Esophagus squamous epithelium (tissue), 5 donors: ENCODE data around the gene NFATC2. TPM values are rescaled to one million over a fixed set of nuclear protein-coding genes. Genes with fewer than 3 reads are reported as not detected.
"Not testable (repeated sequence)": the region's sequence is repeated elsewhere in the genome, so short reads cannot be mapped to it uniquely, and the experiment has no call there.

ENCODE experiments used
- DNase-seq: peaks from one replicate; lab custom pipeline; 2025; lab: John Stamatoyannopoulos, UW
- H3K27ac ChIP-seq, 4 donors: fragments of 200-600 bp; sonication (generic); one replicate each; pipeline ENCODE4 v1.5.1; 2016 to 2019; ENCODE audit warnings: mild to moderate bottlenecking in 1 of 4
- H3K27me3 ChIP-seq, 4 donors: fragments of 200-600 bp; sonication (generic); 1 replicate in 3 of 4; 2 replicates in 1 of 4; pipeline versions ENCODE4 v1.5.1 to v1.6.0; 2017 to 2021; ENCODE audit warnings: antibody characterized with exemption in 1 of 4
- H3K36me3 ChIP-seq, 3 donors: fragments of 200-600 bp; sonication (generic); one replicate each; pipeline ENCODE4 v1.5.1; 2016 to 2019
- H3K4me1 ChIP-seq, 3 donors: fragments of 200-600 bp; sonication (generic); one replicate each; pipeline ENCODE4 v1.5.1; 2017 to 2019
- H3K4me3 ChIP-seq, 4 donors: fragments of 200-600 bp; sonication (generic); 1 replicate in 3 of 4; 2 replicates in 1 of 4; pipeline ENCODE4 v1.5.1; 2016 to 2019; ENCODE audit warnings: mild to moderate bottlenecking in 2 of 4, moderate library complexity in 1 of 4
- H3K9me3 ChIP-seq, 3 donors: fragments of 200-600 bp; sonication (generic); one replicate each; pipeline ENCODE4 v1.5.1; 2016 to 2019
- CTCF ChIP-seq, 6 experiments: fragments of 450-650 bp in 4 of 6; fragments of 200-600 bp in 2 of 6; sonication (generic) in 2 of 6; IDR thresholded peaks; one replicate each; pipeline ENCODE4 v1.5.1; 2016 to 2019; ENCODE audit warnings: antibody characterized with exemption in 6 of 6, mild to moderate bottlenecking in 4 of 6, moderate library complexity in 4 of 6
- POLR2A ChIP-seq, 4 donors: fragments of 450-650 bp; IDR thresholded peaks; one replicate each; pipeline ENCODE4 v1.6.1; 2017; ENCODE audit warnings: antibody characterized with exemption in 4 of 4, mild to moderate bottlenecking in 4 of 4, moderate library complexity in 3 of 4
- WGBS, 2 donors: methylation state at CpG; one replicate each; pipeline ENCODE4 v1.1.5; 2018; 5-methylcytosine and 5-hydroxymethylcytosine counted together
- intact Hi-C: fragments of 100-400 bp; cut with DNase I; formaldehyde crosslinking; loops from one replicate; pipeline ENCODE4 v1.15.0; 2022
- total RNA-seq, 4 donors: library from RNA; depleted of rRNA; stranded (reverse); fragments of >200 nt; gene quantifications; one replicate each; pipeline ENCODE4 v1.1.0, GENCODE V29; 2016
- donor health status: DM: yes; HTN: yes; CAD: no.

Gene NFATC2
- total RNA-seq, 4 donors from 2014 or later = 0.83 to 6.7 (median 1.4) TPM

GRCh38 chr20:51542033-51542570 lies 417 bp downstream of the NFATC2 start:
- H3K27ac ChIP-seq = peak overlapping the region; percentile 71 to 85 (median 76)
- intact Hi-C loops = no loop called here
- H3K27me3 ChIP-seq = peaks cover 0 to 29% (median 0%) of the 10 kb centered on the region in 4 donors
- TF ChIP-seq POLR2A (IDR thresholded peaks at IDR 0.05) (no peak), CTCF (IDR thresholded peaks at IDR 0.05) (peak in 2 of 6 experiments; percentile 6 to 14)
- H3K36me3 ChIP-seq = no peaks in the 10 kb centered on the region
- no CpG with 5 or more reads among the region's 29 CpGs for WGBS, 2 donors
- peaks cover 16 to 49% (median 24%) of the 10 kb centered on the region in 3 donors for H3K4me1 ChIP-seq
- H3K4me3 ChIP-seq = peak overlapping the region; percentile 35 to 70 (median 51)
- no peak for DNase-seq
- no peaks in the 10 kb centered on the region for H3K9me3 ChIP-seq

- 2 to 16% methylated on average over 5 to 6 of the region's 13 CpGs for WGBS, 2 donors
- H3K4me1 ChIP-seq = peaks cover 16 to 53% (median 24%) of the 10 kb centered on the region in 3 donors
Measured at GRCh38 chr20:51541189-51542032, 1.1 kb downstream of the NFATC2 start.

GRCh38 chr20:51540580-51540979 lies 1.9 kb downstream of the NFATC2 start:
- Histone ChIP-seq H3K27ac (peak overlapping the region in 3 of 4 donors; percentile 73 to 85 (median 80)), H3K27me3 (peaks cover 0 to 29% (median 0%) of the 10 kb centered on the region in 4 donors), H3K4me1 (peaks cover 16 to 61% (median 24%) of the 10 kb centered on the region in 3 donors), H3K4me3 (peak overlapping the region in 2 of 4 donors; percentile 59 to 70), H3K9me3 (no peaks in the 10 kb centered on the region), H3K36me3 (no peaks in the 10 kb centered on the region)
- 13 to 32% methylated on average over 6 of the region's 6 CpGs for WGBS, 2 donors
- no peak for DNase-seq
- TF ChIP-seq CTCF (IDR thresholded peaks at IDR 0.05) (no peak), POLR2A (IDR thresholded peaks at IDR 0.05) (no peak)
- intact Hi-C loops = no loop called here

More at GRCh38 chr20:51541189-51542032, 1.1 kb downstream of the NFATC2 start:
- no peaks in the 10 kb centered on the region for H3K9me3 ChIP-seq
- intact Hi-C loops = no loop called here
- H3K4me3 ChIP-seq = peak overlapping the region; percentile 35 to 70 (median 51)
- no peaks in the 10 kb centered on the region for H3K36me3 ChIP-seq
- TF ChIP-seq POLR2A (IDR thresholded peaks at IDR 0.05) = no peak
- TF ChIP-seq CTCF (IDR thresholded peaks at IDR 0.05) = no peak
- peak overlapping the region; percentile 71 to 85 (median 76) for H3K27ac ChIP-seq
- peaks cover 0 to 29% (median 0%) of the 10 kb centered on the region in 4 donors for H3K27me3 ChIP-seq
- DNase-seq = no peak

- H3K4me3 ChIP-seq, intact Hi-C loops, DNase-seq, H3K9me3 ChIP-seq, H3K27ac ChIP-seq, H3K36me3 ChIP-seq: not testable (repeated sequence)
- WGBS, 2 donors = 85% methylated on average over 5 to 7 of the region's 7 CpGs
- peaks cover 16 to 65% (median 24%) of the 10 kb centered on the region in 3 donors for H3K4me1 ChIP-seq
- peaks cover 0 to 25% (median 0%) of the 10 kb centered on the region in 4 donors for H3K27me3 ChIP-seq
Measured at GRCh38 chr20:51540074-51540473, 2.4 kb downstream of the NFATC2 start.

GRCh38 chr20:51536116-51537069 lies 6.1 kb downstream of the NFATC2 start:
- no peaks in the 10 kb centered on the region for H3K27me3 ChIP-seq
- TF ChIP-seq POLR2A (IDR thresholded peaks at IDR 0.05) (no peak), CTCF (IDR thresholded peaks at IDR 0.05) (no peak)
- H3K4me3 ChIP-seq = no peak overlapping the region
- H3K36me3 ChIP-seq = no peaks in the 10 kb centered on the region
- H3K27ac ChIP-seq = no peak overlapping the region
- H3K9me3 ChIP-seq = no peaks in the 10 kb centered on the region
- WGBS, 2 donors = 70 to 74% methylated on average over 5 to 6 of the region's 6 CpGs
- DNase-seq = no peak
- intact Hi-C loops = no loop called here
- peaks cover 13 to 74% (median 13%) of the 10 kb centered on the region in 3 donors for H3K4me1 ChIP-seq
